Measurements from ENCODE around the gene KRT6C. TPM values are rescaled to one million over a fixed set of nuclear protein-coding genes. Genes with fewer than 3 reads are reported as not detected.

KRT6C gene
- total RNA-seq, 2 donors from 2014 or later, result not detected

- Histone ChIP-seq H3K27me3 (no peaks in the 10 kb centered on the region), H3K27ac (no peak overlapping the region), H3K4me3 (no peak overlapping the region), H3K36me3 (no peaks in the 10 kb centered on the region), H3K4me1 (peaks cover 0 to 5% of the 10 kb centered on the region in 2 donors), H3K9me3 (no peaks in the 10 kb centered on the region)
- TF ChIP-seq CTCF (IDR thresholded peaks at IDR 0.05), result no peak
- DNase-seq (ENCODE audit: low spot score), result no peak
Measured at GRCh38 chr12:52444647-52445595, 28.7 kb downstream of the KRT6C start.

GRCh38 chr12:52443966-52444365 lies 29.6 kb downstream of the KRT6C start:
- no peak overlapping the region for H3K27ac ChIP-seq
- H3K4me3 ChIP-seq, result no peak overlapping the region
- no peaks in the 10 kb centered on the region for H3K36me3 ChIP-seq
- no peaks in the 10 kb centered on the region for H3K27me3 ChIP-seq
- no peaks in the 10 kb centered on the region for H3K9me3 ChIP-seq
- TF ChIP-seq CTCF (IDR thresholded peaks at IDR 0.05), result no peak
- H3K4me1 ChIP-seq, result peaks cover 0 to 5% of the 10 kb centered on the region in 2 donors
- no peak for DNase-seq (ENCODE audit: low spot score)

GRCh38 chr12:52442600-52443061 lies 31.0 kb downstream of the KRT6C start:
- Histone ChIP-seq H3K4me3 (no peak overlapping the region), H3K9me3 (no peaks in the 10 kb centered on the region), H3K4me1 (peaks cover 0 to 5% of the 10 kb centered on the region in 2 donors), H3K27me3 (no peaks in the 10 kb centered on the region), H3K27ac (no peak overlapping the region), H3K36me3 (no peaks in the 10 kb centered on the region)
- TF ChIP-seq CTCF (IDR thresholded peaks at IDR 0.05), result no peak
- DNase-seq (ENCODE audit: low spot score), result no peak

GRCh38 chr12:52441320-52441911 lies 32.2 kb downstream of the KRT6C start:
- peaks cover 0 to 5% of the 10 kb centered on the region in 2 donors for H3K4me1 ChIP-seq
- no peaks in the 10 kb centered on the region for H3K36me3 ChIP-seq
- no peaks in the 10 kb centered on the region for H3K27me3 ChIP-seq
- no peak for DNase-seq (ENCODE audit: low spot score)
- H3K27ac ChIP-seq, result no peak overlapping the region
- no peak for TF ChIP-seq CTCF (IDR thresholded peaks at IDR 0.05)
- H3K9me3 ChIP-seq, result no peaks in the 10 kb centered on the region
- H3K4me3 ChIP-seq, result no peak overlapping the region

- H3K4me1 ChIP-seq, result peaks cover 0 to 5% of the 10 kb centered on the region in 2 donors
- H3K4me3 ChIP-seq, result no peak overlapping the region
- no peak for DNase-seq (ENCODE audit: low spot score)
- no peak for TF ChIP-seq CTCF (IDR thresholded peaks at IDR 0.05)
- H3K27ac ChIP-seq, result no peak overlapping the region
- no peaks in the 10 kb centered on the region for H3K36me3 ChIP-seq
- H3K27me3 ChIP-seq, result no peaks in the 10 kb centered on the region
- H3K9me3 ChIP-seq, result no peaks in the 10 kb centered on the region
Measured at GRCh38 chr12:52440821-52441319, 32.7 kb downstream of the KRT6C start.
